ENCODE measurements around the gene CYB5B.

The CYB5B gene

GRCh38 chr16:69448470-69449193 lies 24.2 kb downstream of the CYB5B start:
- no peak for DNase-seq

GRCh38 chr16:69451166-69451565 lies 26.7 kb downstream of the CYB5B start:
- DNase-seq, result no peak

GRCh38 chr16:69453936-69454335 lies 29.5 kb downstream of the CYB5B start:
- no peak for DNase-seq

GRCh38 chr16:69463876-69464275 lies 39.5 kb downstream of the CYB5B start:
- no peak for DNase-seq

GRCh38 chr16:69465083-69465721 lies 40.8 kb downstream of the CYB5B start:
- no peak for DNase-seq

GRCh38 chr16:69465881-69466280 lies 41.5 kb downstream of the CYB5B start:
- DNase-seq, result no peak

- DNase-seq, result no peak
These were observed 42.1 kb downstream of the CYB5B start for GRCh38 chr16:69466547-69466946.

- DNase-seq, result no peak
These were observed 42.7 kb downstream of the CYB5B start for GRCh38 chr16:69467080-69467479.

GRCh38 chr16:69467531-69468204 lies 43.2 kb downstream of the CYB5B start:
- DNase-seq, result no peak

GRCh38 chr16:69469807-69470561 lies 45.6 kb downstream of the CYB5B start:
- DNase-seq, result peak; percentile 37

- DNase-seq, result no peak
These were observed 46.7 kb downstream of the CYB5B start for GRCh38 chr16:69471121-69471520.

- DNase-seq, result no peak
These were observed 50.0 kb downstream of the CYB5B start for GRCh38 chr16:69474408-69474807.

GRCh38 chr16:69476920-69477443 lies 52.6 kb downstream of the CYB5B start:
- no peak for DNase-seq

- no peak for DNase-seq
These were observed 53.1 kb downstream of the CYB5B start for GRCh38 chr16:69477546-69477945.

- no peak for DNase-seq
These were observed 54.3 kb downstream of the CYB5B start for GRCh38 chr16:69478685-69479084.

GRCh38 chr16:69479775-69480174 lies 55.4 kb downstream of the CYB5B start:
- DNase-seq, result no peak

- DNase-seq, result no peak
These were observed 57.5 kb downstream of the CYB5B start for GRCh38 chr16:69481901-69482341.

GRCh38 chr16:69482410-69482991 lies 58.1 kb downstream of the CYB5B start:
- DNase-seq, result no peak

- DNase-seq, result no peak
These were observed 59.2 kb downstream of the CYB5B start for GRCh38 chr16:69483611-69484010.

- no peak for DNase-seq
These were observed 60.9 kb downstream of the CYB5B start for GRCh38 chr16:69485361-69485760.

GRCh38 chr16:69485816-69486215 lies 61.4 kb downstream of the CYB5B start:
- DNase-seq, result no peak

GRCh38 chr16:69486272-69486671 lies 61.9 kb downstream of the CYB5B start:
- DNase-seq, result no peak

- no peak for DNase-seq
These were observed 62.3 kb downstream of the CYB5B start for GRCh38 chr16:69486724-69487123.
